Measurements from ENCODE around the gene FER1L5.

Gene FER1L5

DNA sequence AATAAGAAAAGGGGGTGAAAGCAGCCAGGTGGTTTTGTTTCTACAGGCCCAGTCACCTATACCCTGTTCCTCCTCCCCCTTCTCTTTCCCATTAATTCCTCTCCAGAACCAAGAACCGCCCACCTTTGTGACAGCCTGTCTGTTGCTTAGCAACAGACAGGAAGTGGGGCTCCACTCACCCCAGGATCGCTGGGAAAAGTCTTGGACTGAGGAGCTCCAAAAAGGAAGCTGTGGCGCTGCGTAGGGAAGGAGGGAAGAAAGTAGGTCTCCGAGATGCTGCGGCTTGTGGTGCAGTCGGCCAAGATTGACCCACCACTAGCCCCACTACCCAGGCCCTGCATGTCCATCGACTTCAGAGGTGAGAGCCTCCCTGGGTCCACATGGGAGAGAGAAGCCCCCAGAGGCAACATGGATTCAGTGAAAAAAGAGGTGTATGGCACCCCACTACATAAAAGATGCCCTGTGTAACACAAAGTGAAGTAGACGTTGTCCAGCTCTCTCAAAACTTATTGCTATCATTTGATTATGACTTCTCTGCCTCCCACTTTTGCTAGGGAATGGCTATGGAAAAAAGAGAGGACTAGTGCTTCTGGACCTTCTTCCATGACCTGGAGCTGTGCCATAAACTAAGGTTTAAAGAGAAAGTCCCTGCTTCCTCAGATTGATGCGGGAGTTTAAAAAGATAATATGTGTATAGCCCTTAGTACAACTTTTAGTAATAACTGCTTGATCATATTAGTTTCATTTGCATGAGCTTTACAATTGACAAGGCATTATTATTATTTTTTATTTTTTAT is at the start of gene FER1L5:
FER1L5 (plus strand) TSS at position 201 of the 797 bp plus-strand sequence; CDS start at position 274, 73 bp downstream.
- no peak for DNase-seq

DNA sequence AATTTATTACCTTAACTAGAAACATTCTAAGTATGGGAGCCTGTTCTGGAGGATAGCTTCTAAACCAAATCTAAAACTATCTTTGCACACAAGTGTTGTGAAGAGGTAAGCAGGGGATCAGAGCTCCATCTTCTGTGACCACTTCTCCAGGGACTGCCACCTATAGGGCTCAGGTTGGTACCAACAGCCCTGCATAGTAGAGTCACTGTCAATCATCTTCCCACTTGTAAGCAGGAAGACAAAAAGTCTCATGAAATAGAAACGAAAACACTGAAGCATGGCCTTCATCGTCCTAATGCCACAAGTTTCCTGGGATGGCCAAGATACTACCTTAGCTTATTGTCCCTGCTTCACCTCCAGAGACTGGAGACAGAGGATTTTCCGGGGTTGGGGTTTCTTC is 48.3 kb upstream of the FER1L5 start:
- DNase-seq: no peak

DNA sequence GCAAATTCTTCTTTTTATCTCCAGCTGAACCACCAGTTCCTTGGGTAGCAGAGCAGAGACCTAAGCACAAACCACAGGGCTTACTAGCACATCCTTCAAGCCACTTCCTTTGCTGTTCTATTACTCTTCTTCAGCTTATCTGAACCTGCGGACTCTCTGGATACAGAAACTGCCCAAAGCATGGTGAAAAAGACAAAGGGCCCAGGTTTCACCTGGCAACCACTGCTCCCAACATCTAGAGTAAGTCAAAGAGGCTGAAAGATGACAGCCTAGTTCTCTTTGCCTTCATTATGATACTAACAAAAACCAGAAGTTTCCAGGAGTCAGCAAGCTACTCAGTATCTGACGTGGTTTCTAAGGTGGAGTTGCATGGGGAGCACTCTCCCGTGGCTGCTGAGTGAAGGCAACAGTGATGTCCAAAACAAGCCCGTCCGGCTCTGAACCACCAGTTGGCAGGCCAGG is 47.8 kb upstream of the FER1L5 start:
- DNase-seq: no peak

DNA sequence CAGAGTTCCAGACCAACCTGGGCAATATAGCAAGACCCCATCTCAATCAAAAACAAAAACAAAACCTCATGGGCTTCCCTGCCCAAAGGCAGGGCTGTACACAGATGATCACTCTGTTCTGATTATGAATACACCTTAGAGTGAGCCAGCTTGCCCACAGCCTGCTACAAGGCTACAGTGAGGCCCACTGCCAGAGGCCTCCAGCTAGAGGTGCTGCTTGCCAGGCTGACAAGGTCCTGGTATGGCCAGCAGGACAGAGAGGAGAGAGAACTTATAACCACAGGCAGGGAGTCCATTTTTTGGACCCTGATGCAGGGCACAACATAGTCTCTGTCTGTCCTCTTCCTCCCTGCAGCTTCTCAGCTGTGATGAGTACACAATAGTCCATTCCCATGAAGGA is 46.0 kb upstream of the FER1L5 start:
- DNase-seq: no peak

DNA sequence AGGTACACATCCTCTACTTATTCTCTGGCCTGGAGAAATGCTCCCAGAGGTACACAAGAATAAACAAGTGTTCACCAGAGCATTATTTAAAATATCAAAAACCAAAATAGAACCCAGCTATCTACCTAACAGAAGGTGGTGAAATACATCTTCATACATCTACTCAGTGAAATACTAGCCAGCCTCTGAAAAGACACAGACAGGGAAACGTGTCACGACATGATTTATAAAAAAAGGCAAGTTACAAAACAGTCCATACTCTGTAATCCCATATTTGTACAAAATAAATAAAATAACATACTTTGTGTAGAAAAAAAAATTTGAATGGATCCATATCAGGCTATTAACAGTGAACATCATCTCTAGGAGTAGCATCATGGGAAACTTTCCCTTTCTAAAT is 42.6 kb upstream of the FER1L5 start:
- DNase-seq: no peak

DNA sequence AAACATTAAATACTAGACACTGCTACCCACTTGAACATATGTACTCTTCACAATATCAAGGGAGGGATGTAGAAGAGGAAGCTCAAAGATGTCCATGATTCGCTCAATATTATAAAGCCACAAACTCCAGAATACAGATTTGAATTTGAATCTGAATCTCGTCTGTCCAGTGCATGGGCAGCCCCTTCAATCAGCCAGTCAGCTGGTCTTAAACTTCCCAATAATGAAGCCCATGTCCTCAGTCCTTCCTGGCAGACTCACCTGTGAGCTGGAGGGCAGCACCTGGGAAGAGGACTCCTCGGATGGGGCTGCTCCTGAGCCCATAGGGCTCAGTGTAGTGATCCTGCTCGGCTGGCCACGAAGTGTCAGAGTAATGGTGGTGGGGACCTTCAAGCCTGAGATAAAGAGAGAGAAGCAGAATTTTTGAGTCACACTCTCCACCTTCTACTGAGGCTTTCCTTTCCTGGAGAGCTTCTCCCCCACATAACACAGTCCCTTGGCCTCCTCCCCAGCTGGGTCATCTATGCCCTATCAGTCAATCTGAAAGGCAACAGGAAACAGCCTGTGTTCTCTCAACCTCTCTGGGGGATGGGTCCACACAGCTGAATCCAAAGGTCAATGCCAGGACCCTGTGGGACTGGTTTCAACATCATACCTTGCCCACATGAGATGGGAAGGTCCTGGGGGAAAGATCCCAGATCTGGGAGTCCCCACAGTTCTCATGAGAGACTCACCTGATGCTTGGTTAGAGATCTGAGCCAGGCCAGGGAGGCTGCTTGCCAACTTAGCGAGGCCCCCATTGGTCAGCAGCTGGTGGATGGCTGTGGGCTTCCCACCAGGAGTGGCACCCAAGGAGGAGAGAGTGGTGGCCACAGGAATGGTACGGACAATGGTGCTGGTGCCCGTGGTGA is 40.9 kb upstream of the FER1L5 start:
- DNase-seq: no peak

DNA sequence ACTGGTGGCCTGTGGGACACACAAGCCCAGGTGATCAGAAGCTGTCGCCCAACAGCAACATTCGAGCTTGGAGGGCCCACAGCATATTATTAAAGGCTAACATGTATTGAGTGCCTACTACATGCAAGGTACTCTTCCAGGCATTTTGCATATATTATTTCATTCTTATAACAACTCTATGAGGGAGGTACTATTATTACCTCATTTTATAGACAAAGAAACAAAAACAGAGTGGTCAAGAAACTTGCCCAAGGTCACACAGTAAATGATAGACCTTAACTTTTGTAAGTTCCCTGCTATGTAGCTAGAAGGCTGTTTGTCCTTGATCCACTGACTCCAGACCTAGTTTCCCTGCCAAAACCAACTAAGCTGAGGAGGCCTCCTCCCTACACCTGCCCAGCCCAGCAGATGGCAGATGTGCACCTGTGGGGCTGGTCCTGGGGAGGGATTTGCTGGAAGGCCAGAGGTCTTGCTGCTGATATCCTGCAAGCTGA is 40.2 kb upstream of the FER1L5 start:
- DNase-seq: no peak

DNA sequence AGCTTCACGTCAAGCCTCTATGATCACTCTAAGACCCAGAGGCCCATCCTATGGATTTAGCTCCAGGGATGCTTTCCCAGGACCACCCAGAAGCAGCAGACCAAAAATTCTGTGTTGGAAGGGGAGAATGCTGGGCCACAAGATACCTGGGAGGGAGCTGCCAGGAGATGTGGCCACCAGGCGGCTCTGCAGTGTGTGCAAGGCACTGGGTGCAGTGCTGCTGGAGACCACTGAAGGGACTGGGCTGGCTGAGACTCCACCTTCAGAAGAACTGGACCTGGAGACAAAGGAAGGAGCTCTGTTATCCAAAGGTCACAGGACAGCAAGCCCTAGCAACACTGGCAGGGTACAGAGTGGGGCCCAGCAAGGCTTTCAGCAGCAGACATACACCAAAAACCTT is 38.5 kb upstream of the FER1L5 start:
- no peak for DNase-seq

DNA sequence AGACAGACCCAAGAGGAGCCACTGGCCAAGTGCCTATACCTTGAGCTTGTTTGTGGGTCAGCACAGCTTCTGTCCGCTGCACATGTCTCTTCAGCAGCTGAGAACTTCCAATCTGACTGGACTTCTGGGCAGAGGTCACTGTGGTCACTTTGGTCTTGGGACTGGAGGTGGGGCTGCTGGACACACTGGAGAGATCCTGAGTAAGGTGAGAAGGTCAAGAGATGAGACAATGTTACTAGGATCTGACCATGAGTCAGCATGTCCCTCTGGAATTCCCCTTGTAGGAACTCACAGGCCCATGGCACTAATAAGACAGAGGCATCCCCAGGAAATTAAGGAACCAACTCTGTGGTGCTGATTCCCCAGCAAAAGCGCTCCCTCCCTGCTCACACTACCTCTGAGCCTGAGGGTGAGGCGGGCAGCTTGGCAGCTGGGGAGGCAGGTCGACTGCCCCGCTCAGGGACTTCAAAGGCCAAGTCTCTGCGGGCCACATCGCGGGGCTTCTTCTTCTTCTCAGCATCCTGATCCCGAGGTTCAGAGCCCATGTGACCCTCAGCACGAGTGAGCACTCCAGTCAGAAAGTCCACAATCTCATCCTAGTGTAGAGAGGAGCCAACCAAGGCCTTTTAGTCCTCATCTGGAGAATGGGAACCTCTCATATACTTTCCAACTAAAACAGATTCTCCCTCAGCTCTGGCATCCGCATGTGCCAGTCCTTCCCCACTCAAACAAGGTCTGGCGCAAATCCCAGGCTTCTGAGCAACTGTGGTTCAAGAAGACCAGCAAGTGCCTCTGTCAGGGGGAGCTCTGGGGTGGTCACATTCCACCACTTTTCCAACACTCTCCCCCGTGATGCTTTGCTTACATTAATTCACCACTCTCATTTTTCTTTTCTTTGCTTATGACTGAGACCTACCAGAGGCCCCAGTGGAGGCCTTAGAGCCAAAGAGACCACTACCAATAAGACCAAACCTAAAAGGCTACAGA is 33.8 kb upstream of the FER1L5 start:
- DNase-seq: no peak

DNA sequence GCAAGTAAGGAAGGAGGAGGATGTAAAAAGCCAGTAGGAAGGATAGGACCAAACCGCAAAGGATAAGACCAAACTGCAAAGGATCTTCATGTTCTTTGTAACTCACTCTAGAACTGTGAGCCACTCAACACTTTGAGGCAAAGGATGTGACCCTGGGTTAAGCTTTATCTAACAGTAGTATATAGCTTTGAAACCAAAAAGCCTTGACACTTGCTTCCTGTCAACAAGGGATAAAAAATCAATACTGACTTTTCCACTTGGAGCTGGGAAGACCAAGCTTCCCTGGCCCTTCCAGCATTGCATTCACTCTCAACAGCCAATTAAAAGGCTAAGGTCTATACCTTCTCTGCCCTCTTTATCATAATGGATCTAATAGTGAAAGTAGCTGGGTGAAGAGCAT is 26.4 kb upstream of the FER1L5 start:
- no peak for DNase-seq

DNA sequence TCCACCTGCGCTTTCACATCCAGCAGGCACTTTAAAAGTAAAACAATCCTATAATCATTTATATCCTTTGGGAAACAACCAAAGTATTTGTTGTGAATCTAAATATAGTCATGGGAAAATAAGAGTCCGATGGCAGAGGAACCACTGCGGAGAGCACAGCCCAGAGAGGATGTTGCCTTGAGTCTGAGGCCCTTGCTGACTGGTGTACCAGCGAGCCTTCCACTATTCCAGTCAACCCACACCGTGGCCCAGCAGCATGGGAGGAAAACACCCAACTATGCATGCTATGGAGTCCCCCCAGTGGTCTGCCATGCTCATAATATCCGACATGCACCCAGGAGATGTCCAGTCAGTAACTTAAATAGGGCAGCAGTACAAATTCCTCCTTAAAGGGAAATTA is 26.0 kb upstream of the FER1L5 start:
- DNase-seq: no peak

DNA sequence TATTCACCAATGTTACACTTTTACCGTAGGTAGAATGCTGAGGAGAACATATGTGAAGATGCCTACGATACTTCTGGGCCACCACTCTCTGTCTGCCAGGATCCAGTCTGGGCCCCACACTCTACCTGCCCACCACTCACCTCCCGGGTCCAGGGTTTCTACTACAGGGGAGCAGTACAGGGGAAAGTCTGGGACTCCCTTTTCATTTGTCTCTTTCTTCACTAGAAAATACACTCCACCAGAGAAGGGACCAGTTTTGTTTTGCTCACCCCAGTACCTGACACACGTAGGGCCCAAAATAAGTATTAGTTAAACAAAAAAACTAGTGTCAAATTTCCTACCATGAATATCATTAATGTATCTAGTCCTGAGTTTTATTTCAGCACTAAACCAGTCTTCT is 25.6 kb upstream of the FER1L5 start:
- DNase-seq: no peak

DNA sequence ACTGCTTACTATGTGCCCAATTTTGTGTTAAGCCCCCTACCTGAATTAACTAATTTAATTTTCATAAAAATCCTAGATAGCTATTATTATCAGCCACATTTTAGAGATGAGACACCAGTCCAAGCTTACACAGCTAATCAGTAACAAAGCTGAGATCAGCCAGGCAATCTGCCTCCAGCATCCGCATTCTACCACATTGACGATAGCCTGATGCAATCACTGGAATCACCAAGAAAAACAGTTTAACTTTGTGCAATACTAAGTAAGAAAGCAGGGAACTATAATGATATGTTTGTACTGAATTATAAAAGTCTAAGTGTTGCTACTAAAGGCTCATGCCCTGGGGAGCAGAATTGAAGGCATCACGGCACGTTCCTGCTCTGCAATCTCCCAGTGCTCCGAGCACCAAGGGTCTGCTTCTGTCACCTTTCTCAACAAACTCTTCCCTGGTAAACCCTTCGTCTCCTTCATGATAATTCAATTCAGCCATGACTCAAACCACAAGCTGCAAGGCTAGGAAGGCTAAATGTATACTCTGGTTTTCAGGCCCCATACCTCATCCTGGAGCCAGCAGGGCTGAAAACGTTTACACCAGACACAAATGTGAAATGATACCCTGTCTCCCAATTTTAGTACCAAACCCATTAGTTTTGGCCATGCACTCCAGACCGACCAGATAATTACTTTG is 23.8 kb upstream of the FER1L5 start:
- DNase-seq: no peak

DNA sequence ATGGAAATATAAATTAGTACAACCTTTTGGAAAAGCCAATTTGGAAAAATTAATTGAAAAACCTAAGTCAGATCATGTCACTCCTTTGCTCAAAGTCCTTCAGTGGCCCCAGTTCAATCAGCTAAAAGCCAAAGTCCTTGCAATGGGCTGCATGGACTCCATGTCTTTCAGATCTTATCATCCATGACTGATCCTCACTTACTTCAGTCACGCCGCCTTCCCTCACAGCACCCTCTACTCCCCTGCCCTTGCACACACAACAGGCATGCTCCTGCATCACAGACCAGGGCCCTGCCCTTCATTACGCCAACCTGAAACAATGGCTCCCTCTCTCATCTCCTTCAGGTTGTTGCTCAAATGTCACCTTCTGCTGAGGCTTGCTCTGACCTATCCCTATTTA is 20.0 kb upstream of the FER1L5 start:
- DNase-seq: no peak

DNA sequence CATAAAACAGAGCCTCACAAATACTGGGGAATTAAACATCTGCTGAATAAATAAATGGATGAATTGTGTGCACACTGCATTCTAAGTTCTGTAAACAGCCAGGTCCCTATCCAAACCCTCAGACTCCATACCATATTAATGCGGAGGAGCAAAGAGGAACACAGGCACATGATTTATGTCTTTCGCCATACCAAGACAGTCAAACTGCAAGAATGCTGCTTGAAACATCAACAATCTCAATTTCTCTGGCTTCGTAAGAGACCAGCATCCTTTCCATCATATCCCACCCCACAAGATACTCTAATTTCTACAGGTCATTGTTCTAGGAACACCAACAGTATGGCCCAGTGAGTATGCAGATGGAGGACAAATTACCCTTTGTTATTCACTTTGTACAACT is 19.4 kb upstream of the FER1L5 start:
- no peak for DNase-seq

DNA sequence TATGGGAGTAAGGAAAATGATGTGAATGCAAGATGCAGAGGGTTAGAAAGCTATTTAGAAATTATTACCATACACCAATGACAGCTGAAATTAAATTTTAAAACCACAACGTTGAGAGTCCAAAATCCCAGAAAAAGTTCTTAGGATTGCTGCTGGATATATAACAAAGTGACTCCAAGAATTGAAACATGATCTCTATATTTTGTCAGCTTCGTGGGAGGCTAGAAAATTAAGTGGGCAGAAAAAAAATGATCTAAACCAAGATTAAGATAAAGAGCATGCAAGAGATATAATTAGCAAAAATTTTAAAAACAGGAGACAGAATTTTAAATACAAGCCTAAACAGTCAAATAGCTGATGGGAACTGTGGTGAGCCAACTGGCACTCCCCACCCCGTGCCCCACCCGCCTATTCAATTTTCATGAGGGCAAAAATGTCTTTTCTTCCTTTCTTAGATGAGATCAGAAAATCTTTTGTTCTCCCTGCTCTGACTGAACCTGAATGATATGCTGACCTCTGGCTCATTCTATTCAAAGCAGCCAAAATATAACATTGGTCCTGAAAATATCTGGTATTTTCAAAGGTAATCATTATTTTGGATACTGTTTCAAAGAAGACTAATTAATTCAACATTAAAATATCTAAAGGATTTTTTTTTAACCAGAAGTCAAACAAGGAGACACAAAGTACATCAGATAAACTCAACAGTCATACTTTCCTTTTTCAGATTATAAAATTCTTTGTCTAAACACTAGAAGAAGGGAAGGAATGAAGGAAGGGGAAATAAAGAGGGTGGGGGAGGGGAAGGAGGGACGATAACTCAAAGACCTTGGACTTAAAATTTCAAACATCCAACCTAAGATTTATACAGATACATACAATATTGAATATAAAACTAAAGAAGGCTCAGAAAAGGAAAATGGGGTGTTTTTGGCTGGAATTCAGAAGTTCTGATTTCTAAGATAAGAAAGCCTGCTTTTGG is 16.7 kb upstream of the FER1L5 start:
- no peak for DNase-seq

DNA sequence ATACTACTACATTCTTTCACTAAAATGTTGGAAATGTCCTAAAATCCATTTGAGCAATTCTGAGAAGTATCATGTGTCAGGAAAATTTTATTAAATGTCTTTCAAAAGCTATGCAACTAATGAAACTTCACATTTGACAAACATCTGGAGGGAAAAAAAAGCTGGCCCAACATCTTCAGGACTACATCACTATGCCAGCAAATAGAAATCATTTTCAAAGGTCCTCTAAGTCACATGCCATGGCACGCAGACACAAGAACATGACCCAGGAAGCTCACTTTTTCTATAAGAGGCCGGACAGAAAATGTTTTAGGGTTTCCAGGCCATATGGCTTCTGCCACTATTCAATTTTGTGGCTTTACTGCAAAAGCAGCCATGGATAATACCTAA is 16.0 kb upstream of the FER1L5 start:
- no peak for DNase-seq

DNA sequence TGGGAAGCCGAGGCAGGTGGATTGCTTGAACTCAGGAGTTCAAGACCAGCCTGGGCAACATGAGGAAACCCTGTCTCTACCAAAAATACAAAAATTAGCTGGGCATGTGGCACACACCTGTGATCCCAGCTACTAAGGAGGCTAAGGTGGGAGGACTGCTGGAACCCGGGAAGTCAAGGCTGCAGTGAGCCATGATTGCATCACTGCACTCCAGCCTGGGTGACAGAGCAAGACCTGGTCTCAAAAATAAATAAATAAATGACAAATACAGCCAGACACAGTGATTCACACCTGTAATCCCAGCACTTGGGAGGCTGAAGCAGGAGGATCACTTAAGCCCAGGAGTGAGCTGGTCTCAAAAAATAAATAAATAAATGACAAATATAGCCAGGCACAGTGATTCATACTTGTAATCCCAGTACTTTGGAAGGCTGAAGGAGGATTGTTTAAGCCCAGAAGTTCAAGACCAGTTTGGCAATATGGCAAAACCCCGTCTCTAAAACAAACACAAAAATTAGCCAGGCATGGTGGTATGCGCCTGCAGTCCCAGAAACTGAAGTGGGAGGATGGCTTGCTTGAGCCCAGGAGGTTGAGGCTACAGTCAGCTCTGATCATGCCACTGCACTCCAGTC is 10.6 kb upstream of the FER1L5 start:
- DNase-seq: no peak

DNA sequence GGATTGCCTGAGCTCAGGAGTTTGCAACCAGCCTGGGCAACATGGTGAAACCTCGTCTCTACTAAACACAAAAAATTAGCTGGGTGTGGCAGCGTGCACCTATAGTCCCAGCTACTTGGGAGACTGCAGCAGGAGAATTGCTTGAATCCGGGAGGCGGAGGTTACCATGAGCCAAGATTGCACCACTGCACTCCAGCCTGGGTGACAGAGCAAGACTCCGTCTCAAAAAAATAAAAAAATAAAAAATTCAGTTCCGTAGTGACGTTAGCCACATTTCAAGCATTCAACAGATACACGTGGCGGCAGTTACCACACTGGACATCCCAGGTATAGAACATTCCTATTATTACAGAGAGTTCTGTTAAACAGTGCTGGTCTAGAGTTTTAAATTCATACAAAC is 8.9 kb upstream of the FER1L5 start:
- no peak for DNase-seq

DNA sequence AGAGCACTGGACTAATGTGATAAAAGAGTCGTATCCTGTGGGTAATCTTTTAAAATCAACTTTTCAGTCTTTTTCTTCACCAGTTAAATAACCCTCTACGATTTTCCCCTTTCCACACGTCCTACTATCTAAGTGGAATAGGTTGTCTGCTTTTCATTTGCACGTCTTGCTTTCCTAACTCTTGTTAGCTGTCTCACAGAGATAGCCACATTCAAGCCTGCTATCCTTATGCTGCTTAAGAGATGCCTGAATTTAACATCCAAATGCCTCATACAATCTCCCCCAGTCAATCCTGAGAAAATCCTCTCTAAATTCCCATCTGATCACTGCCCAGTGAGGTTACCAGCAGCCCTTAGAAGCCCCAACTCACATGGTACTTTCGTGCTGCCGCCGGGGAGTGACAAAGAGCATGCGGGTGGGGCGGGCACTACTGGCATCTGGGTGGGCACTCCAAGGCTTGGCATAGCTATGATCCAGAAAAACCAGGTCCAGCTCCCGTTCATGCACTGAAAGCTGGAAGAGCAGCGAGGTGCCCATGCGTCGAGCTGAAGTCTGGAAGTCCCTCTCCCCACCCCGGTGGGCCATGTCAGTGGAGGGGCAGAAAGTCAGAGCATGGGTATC is 5.9 kb upstream of the FER1L5 start:
- DNase-seq: no peak

All from NCI-H345 (cell line).